ENCODE results near the gene GPATCH3.
"Not testable (repeated sequence)": the region's sequence is repeated elsewhere in the genome, so short reads cannot be mapped to it uniquely, and the experiment has no call there.

The GPATCH3 gene

DNA sequence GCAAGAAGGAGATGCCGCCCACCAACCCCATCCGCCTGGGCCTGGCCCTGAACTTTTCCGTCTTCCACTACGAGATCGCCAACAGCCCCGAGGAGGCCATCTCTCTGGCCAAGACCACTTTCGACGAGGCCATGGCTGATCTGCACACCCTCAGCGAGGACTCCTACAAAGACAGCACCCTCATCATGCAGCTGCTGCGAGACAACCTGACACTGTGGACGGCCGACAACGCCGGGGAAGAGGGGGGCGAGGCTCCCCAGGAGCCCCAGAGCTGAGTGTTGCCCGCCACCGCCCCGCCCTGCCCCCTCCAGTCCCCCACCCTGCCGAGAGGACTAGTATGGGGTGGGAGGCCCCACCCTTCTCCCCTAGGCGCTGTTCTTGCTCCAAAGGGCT is 36.6 kb downstream of the GPATCH3 start:
- no peak for DNase-seq

GRCh38 chr1:26862781-26863684 is 37.2 kb downstream of the GPATCH3 start, which contains the start of gene SFN:
SFN (plus strand) TSS chr1:26863149; CDS start chr1:26863213, 64 bp downstream.
- no peak for DNase-seq

GRCh38 chr1:26861889-26862378 is 38.3 kb downstream of the GPATCH3 start:
- no peak for DNase-seq

- DNase-seq: no peak
These were observed 39.0 kb downstream of the GPATCH3 start for GRCh38 chr1:26861286-26861701.

- no peak for DNase-seq
These were observed 41.2 kb downstream of the GPATCH3 start for GRCh38 chr1:26858891-26859640.

DNA sequence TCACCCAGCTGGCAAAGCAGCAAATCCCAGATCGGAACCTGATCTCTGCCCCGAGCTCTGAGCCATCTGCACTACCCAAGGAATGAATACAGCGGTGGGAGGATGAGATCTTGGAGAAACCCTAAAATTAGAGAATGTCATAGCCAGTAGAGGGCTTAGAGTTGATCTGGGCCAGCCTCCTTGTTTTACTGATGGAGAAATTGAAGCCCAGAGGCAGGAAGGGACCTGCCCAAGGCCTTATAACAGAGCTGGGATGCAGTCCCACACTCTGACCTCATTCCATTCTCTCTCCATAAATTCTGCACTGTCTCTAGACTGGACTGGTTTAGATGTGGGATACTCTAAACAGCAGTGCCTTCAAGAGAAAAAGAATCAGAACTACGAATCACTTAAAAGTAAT is 42.1 kb downstream of the GPATCH3 start:
- DNase-seq: no peak

DNA sequence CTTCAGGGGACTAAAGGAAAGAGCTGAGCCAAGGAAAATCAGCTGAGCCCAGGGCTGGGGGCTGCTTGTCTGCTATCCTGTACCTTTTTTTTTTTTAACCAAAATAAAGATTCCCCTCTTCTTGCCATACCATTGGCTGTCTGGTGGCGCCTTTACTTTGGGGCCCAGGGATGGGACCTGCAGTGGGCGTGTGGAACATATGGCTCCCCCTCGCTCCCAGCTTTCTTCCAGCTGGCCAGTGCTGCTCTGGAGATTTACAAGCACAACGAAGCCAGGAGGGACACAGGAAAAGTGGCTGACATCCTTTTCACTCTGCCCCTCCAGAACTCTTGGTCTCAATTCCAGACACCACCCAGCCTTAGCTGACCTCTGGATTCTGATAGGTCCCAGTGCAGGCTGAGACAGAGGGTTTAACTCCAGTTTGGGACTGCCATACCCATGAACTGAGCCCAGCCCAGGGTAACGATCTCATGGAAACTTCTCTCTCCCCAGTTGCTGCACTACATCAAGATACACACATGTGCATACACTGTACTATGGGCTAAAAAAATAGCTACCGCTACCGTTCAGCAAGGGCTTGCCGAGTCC is 42.7 kb downstream of the GPATCH3 start:
- no peak for DNase-seq

DNA sequence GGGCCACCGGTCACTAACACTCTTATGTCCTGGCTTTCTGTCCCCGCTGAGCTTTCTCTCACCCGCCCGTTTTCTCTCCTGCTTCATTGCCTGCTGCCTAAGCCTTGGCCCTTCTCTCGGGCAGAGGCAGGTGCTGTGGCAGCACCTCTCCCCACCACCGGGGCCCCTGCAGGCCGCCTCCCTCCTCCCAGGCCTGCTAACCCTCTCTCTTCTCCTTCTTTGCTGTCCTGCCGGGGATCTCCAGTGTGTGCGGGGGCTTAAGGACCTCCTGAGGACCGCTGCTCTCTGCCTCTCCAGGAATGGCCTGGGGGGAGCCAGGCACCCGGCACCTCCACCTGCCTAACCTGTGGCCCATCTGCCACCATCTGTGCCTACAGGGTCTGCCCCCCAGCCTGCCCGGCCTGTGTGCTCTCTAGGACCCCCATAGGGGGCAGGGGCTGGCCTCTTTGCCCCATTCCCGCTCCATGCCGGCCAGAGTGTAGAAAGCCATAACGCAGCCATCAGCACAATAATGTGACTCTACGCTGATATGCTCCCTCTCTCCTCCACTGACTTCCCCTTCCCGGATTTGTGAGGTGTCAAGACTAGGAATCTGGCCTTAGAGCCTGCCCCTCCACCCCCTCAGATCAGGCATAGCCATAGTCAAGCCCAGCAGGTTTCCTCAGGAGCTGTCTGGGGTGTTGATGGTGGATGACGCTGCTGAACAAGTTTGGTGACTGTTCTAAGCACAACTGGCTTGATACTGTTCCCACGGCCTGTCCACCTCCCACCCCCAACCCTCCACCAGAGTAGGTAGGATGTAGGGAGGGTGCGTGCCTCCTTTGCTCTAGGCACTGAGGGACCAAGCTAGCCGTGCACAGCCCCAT is 43.4 kb downstream of the GPATCH3 start:
- no peak for DNase-seq

DNA sequence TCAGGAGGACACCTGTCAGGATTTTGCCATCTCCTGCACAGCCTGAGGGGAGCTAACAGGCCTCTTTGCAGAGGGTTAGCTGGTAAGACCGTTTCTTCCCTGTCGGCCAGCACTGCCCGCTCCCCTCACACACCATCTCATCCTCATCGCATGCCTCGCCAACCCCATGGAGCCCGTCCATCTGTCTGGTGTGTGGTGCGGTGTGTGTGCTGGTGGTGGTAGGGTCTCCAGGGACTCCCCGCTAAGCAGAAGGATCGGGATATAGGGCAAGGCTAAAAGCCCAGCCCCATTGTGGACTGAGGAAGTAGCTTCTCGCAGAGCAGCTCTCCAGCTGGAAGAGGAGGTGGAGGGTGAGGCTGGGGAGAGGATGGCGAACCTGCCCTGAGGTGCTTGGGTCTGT is 44.1 kb downstream of the GPATCH3 start:
- DNase-seq: no peak

GRCh38 chr1:26855636-26856035 is 44.6 kb downstream of the GPATCH3 start:
- DNase-seq: no peak

DNA sequence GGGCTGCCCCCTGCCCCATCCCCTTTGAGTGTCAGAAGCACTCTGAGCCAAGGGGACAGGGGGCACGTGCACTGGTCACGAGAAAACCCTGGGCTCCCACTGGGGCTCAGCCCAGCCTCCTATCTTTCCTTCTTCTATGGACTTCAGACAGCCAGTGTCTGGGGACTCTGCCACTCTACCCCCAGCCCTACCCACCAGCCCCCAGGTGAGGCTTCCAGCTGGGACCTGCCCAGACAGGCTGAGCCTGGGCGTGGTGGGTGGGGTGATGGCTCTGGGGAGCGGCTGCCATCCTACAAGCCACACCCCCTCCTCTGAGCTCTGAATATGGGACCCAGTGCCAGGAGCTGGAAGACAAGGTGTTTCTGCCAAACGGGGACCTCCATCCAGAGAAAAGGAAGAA is 45.4 kb downstream of the GPATCH3 start:
- DNase-seq: no peak

DNA sequence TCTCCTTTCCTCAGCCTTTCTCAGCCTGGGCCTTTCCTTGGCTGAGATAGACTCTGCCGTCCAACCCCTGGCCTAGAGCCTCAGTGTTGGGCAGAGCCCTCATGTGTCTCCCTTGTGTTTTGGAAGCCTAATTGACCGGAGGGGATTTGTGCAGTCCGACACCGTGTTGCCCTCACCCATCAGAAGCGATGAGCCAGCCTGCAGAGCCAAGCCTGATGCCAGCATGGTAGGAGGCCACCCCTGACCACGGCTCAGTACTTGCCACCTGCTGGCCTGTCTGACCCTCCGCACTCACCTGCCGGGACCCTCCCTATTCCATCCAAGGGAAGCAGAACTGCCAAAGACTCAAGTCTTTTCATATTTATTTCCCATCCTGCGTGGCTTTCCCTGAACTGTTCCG is 46.7 kb downstream of the GPATCH3 start:
- DNase-seq: no peak

DNA sequence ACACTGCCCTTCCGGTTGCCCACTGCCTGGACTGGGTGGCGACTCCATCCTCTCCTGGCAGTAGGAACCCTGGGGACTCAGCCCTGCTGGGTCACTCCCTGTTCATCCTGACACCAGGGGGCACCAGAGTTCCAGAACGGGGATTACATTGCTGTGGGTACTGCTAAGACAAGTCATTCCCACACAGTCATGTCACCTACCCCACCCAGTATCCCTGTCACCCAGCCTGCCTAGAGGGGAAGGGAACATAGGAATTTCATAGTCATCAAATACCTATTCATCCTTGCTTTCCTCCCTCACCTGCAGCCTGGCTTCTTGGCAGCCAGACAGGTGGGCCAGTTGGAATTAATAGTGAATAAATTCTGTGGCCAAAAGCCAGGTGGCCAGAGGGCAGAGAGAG is 47.1 kb downstream of the GPATCH3 start:
- DNase-seq: no peak

- DNase-seq: no peak
These were observed 47.6 kb downstream of the GPATCH3 start for GRCh38 chr1:26852701-26853100.

- DNase-seq: no peak
These were observed 49.1 kb downstream of the GPATCH3 start for GRCh38 chr1:26851106-26851684.

DNA sequence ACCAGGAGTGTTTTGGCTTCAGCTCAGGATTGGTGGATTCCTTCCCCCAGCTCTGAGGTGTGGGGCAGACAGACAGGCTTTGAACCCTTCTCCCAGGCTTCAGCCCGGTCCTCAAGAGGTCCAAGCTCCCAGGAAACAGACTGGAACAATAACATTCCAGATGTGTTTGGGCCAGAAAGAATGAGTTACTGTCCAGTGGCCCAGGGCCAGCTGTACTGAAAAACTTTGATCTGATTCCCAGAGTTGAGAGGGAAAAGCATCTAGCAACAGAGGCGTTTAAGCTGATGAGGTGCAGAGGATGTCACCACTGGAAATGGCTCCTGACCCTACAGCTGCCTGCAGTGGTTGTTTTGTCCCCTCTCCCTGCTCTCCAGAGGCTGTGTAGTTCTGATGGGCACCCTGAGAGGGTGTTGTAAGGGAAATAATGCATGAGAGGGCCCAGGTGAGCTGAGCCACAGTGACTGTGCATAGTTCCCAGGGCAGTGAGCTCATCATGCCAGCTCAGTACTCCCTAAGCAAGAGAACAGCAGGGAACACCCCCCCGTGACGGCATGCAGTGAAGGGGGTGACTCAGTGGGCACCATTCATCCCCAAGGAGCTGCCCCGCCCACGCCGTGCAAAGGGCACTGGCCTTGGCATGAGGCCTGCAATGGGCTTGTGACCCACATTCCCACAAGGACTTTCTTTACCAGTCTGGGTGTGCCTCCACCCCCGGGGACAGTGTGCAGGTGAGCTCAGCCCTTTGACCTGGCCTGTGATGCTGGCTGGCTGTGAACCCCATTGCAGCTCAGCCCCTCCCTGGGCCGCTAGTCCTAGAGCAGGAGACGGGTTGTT is 51.1 kb downstream of the GPATCH3 start:
- DNase-seq: no peak

DNA sequence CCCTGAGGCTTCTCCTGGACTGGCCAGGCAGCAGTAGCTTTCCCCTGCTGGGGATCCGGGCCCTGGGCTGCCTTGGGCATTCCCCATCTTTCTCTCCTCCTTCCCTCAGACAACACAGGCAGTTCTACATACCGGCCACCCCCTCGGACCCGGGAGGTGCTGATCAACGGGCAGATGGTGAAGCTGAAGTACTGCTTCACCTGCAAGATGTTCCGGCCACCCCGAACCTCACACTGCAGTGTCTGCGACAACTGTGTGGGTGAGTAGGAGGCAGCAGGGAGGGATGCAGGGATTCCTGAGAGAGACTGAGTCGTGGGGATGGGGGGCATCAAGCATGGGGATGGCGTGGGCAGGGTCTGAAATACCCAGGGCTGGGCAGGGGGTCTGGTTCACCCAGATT is 51.8 kb downstream of the GPATCH3 start:
- no peak for DNase-seq

DNA sequence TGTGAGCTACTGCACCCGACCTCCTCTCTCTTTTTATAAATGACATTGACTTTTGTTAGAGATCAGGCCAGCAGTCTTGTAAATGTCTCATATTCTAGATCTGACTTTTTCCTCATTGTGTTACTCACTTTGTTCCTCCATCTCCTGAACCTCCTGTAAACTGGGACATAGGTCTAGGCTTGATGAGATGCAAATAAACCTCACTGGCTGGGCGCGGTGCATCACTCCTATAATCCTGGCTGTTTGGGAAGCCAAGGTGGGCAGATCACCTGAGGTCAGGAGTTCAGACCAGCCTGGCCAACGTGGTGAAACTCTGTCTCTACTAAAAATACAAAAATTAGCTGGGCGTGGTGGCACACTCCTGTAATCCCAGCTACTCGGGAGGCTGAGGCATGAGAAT is 52.4 kb downstream of the GPATCH3 start:
- DNase-seq: not testable (repeated sequence)

GRCh38 chr1:26844424-26845196 is 55.7 kb downstream of the GPATCH3 start:
- DNase-seq: no peak
